ENCODE results near the gene OR2C3. TPM values are rescaled to one million over a fixed set of nuclear protein-coding genes. Genes with fewer than 3 reads are reported as not detected.
"Not testable (repeated sequence)": the region's sequence is repeated elsewhere in the genome, so short reads cannot be mapped to it uniquely, and the experiment has no call there.

Gene OR2C3
- polyA plus RNA-seq, 1 of the 3 experiments (the other 2 are of a cell fraction): not detected

DNA sequence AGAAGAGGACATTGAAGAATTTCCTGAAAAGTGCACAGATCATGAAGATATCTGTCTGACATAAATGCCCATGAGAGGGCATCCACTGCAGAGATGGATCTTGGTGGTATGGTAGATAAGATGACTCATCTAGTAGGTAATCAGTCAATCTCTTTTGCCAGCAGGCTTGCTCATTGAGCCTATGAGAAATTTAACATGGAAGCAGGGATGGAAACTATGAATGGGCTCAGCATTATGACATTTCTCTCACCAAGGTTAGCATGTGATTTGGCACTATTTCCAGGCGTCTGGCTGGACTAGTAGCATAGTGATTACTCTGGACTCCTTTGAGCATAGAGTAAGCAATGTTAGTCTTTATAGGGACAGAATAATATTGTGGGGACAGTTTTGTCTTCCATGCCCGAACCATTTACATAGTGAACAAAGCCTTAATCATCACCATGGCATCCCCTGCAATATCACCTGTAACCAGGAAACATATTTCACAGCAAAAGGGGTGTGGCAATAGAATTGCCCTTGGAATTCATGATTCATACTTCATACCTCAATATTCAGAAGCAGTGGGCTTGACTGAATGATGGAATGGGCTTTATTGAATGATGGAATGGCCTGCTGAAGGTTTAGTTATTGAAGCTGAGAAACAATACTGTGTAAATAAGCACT lies 7.3 kb downstream of the OR2C3 start:
- ChIA-PET POLR2A (no interaction called here), CTCF (no interaction called here)
- no peaks in the 10 kb centered on the region for H3K9me3 ChIP-seq
- no peak overlapping the region for H3K27ac ChIP-seq (ENCODE audit: low read depth in 2 of 2, low read length in 1 of 2)
- no peak overlapping the region for H2AFZ ChIP-seq (ENCODE audit: low read depth)
- 0% methylated on average over 2 of the region's 2 CpGs for WGBS (ENCODE audit: low lambda C conversion rate)
- no peaks in the 10 kb centered on the region for H3K9me2 ChIP-seq
- H3K4me1 ChIP-seq (ENCODE audit: control insufficient read depth in 1 of 2, insufficient read depth in 2 of 2, low read depth in 1 of 2, low read length in 1 of 2): no peaks in the 10 kb centered on the region
- TF ChIP-seq MAX (IDR thresholded peaks at IDR 0.05; ENCODE audit: low read depth): no peak
- no peak for TF ChIP-seq FOXJ3 (CRISPR knock-in tag; IDR thresholded peaks at IDR 0.05)
- TF ChIP-seq USF1 (IDR thresholded peaks at IDR 0.05; ENCODE audit: borderline replicate concordance, low read depth): no peak
- no peak for TF ChIP-seq RFX5 (IDR thresholded peaks at IDR 0.05; ENCODE audit: low read length)
- no peak for TF ChIP-seq YY1 (IDR thresholded peaks at IDR 0.05; ENCODE audit: low read depth)
- TF ChIP-seq, protein P1, sequence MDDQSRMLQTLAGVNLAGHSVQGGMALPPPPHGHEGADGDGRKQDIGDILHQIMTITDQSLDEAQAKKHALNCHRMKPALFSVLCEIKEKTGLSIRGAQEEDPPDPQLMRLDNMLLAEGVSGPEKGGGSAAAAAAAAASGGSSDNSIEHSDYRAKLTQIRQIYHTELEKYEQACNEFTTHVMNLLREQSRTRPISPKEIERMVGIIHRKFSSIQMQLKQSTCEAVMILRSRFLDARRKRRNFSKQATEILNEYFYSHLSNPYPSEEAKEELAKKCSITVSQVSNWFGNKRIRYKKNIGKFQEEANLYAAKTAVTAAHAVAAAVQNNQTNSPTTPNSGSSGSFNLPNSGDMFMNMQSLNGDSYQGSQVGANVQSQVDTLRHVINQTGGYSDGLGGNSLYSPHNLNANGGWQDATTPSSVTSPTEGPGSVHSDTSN (IDR thresholded peaks at IDR 0.05): no peak
- no peak for TF ChIP-seq CHD2 (IDR thresholded peaks at IDR 0.05; ENCODE audit: low read length, partially characterized antibody)
- no peak for TF ChIP-seq GATA2 (CRISPR knock-in tag; IDR thresholded peaks at IDR 0.05)
- TF ChIP-seq RAD21 (IDR thresholded peaks at IDR 0.05; ENCODE audit: low read length): no peak
- TF ChIP-seq REST (IDR thresholded peaks at IDR 0.05; ENCODE audit: low read depth, low read length): no peak
- TF ChIP-seq SMC3 (IDR thresholded peaks at IDR 0.05; ENCODE audit: low read depth, low read length): no peak
- no peak for TF ChIP-seq IRF3 (IDR thresholded peaks at IDR 0.05; ENCODE audit: low read depth, low read length)
- peaks cover 10% of the 10 kb centered on the region; the same call in 1 of the 2 replicates for H3K27me3 ChIP-seq (ENCODE audit: insufficient read depth)
- no peak overlapping the region for H3K4me3 ChIP-seq (ENCODE audit: low read depth in 2 of 2, low read length in 1 of 2)
- H4K20me1 ChIP-seq (ENCODE audit: insufficient read depth): no peaks in the 10 kb centered on the region
- H3K9ac ChIP-seq: no peak overlapping the region
- no peak for DNase-seq
- no peaks in the 10 kb centered on the region for H3K36me3 ChIP-seq (replicated peaks in 1 of 2; ENCODE audit: control insufficient read depth in 1 of 2, insufficient read depth in 2 of 2, low read length in 1 of 2)
- no peaks in the 10 kb centered on the region for H3K79me2 ChIP-seq (ENCODE audit: insufficient read depth)
- no peaks in the 10 kb centered on the region for H3F3A ChIP-seq (replicated peaks; ENCODE audit: insufficient read depth)
- H3K4me2 ChIP-seq: no peak overlapping the region

GRCh38 chr1:247521886-247522285 lies 14.4 kb downstream of the OR2C3 start:
- H3K4me3 ChIP-seq (ENCODE audit: low read depth in 2 of 2, low read length in 1 of 2); H3K36me3 ChIP-seq (replicated peaks in 1 of 2; ENCODE audit: control insufficient read depth in 1 of 2, insufficient read depth in 2 of 2, low read length in 1 of 2); H3K4me1 ChIP-seq (ENCODE audit: control insufficient read depth in 1 of 2, insufficient read depth in 2 of 2, low read depth in 1 of 2, low read length in 1 of 2); H3F3A ChIP-seq (replicated peaks; ENCODE audit: insufficient read depth); DNase-seq; CTCF ChIA-PET; H3K27ac ChIP-seq (ENCODE audit: low read depth in 2 of 2, low read length in 1 of 2); H4K20me1 ChIP-seq (ENCODE audit: insufficient read depth); H3K9ac ChIP-seq; H3K79me2 ChIP-seq (ENCODE audit: insufficient read depth); H2AFZ ChIP-seq (ENCODE audit: low read depth); H3K4me2 ChIP-seq; POLR2A ChIA-PET; H3K9me3 ChIP-seq; H3K9me2 ChIP-seq: not testable (repeated sequence)
- H3K27me3 ChIP-seq (ENCODE audit: insufficient read depth): peaks cover 10% of the 10 kb centered on the region; the same call in 1 of the 2 replicates
- no CpG with 5 or more reads among the region's 30 CpGs for WGBS (ENCODE audit: low lambda C conversion rate)

Measured in SK-N-SH (cell line).